Prostate gland (tissue), 2 donors: ENCODE data around the gene ZSWIM5.

Source experiments
- POLR2AphosphoS5 ChIP-seq: sonication (generic); formaldehyde crosslinking; IDR thresholded peaks from one replicate; pipeline ENCODE4 v1.6.1; 2017; ENCODE audit warnings: antibody characterized with exemption
- TF ChIP-seq, protein P1 (sequence below), 4 experiments: fragments of 200-600 bp in 2 of 4; fragments of 450-650 bp in 2 of 4; sonication (generic) in 2 of 4; IDR thresholded peaks; 1 replicate in 3 of 4; 2 replicates in 1 of 4; pipeline ENCODE4 v1.5.1; 2016 to 2019; ENCODE audit warnings: antibody characterized with exemption in 4 of 4, mild to moderate bottlenecking in 2 of 4, moderate library complexity in 2 of 4

DNA sequence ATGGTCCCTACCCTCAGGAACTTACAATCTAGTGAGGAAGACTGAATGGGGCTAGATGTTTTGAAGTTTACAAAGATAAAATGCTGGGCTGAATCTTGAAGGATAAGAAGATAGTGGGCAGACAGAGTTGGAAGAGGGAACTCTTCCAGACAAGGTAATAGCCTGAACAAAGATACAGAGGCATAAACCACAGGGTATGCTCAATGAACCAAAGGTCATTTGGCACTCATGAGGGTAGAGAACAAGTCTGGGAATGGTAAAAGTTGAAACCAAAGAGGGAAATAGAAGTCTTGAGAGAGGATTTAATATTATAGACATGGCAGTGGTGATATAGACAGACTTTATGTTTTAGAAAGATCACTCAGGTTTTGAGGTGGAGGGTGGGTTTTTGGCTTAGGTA, 48.1 kb upstream of the ZSWIM5 start:
- TF ChIP-seq, protein P1, sequence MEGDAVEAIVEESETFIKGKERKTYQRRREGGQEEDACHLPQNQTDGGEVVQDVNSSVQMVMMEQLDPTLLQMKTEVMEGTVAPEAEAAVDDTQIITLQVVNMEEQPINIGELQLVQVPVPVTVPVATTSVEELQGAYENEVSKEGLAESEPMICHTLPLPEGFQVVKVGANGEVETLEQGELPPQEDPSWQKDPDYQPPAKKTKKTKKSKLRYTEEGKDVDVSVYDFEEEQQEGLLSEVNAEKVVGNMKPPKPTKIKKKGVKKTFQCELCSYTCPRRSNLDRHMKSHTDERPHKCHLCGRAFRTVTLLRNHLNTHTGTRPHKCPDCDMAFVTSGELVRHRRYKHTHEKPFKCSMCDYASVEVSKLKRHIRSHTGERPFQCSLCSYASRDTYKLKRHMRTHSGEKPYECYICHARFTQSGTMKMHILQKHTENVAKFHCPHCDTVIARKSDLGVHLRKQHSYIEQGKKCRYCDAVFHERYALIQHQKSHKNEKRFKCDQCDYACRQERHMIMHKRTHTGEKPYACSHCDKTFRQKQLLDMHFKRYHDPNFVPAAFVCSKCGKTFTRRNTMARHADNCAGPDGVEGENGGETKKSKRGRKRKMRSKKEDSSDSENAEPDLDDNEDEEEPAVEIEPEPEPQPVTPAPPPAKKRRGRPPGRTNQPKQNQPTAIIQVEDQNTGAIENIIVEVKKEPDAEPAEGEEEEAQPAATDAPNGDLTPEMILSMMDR (IDR thresholded peaks at IDR 0.05), result no peak
- no peak for TF ChIP-seq POLR2AphosphoS5
